ENCODE results near the gene DENND5B. TPM values are rescaled to one million over a fixed set of nuclear protein-coding genes. Genes with fewer than 3 reads are reported as not detected.

The DENND5B gene
- total RNA-seq, 4 donors from 2014 or later = 32.2 to 59.2 (median 57.2) TPM

- Histone ChIP-seq H3K27ac (peak overlapping the region; percentile 96 to 99 (median 98)), H3K4me3 (peak overlapping the region; percentile 68 to 98 (median 95)), H3K36me3 (no peaks in the 10 kb centered on the region), H3K27me3 (no peaks in the 10 kb centered on the region), H3K4me1 (no peaks in the 10 kb centered on the region), H3K9me3 (no peaks in the 10 kb centered on the region)
- peak in 1 of 3 donors; percentile 74 for DNase-seq
- TF ChIP-seq POLR2A (IDR thresholded peaks at IDR 0.05) (no peak), CTCF (IDR thresholded peaks at IDR 0.05) (no peak)
Observed at GRCh38 chr12:31589598-31589903, 1.4 kb downstream of the DENND5B start.

GRCh38 chr12:31588976-31589375, 2.0 kb downstream of the DENND5B start:
- H3K9me3 ChIP-seq = no peaks in the 10 kb centered on the region
- TF ChIP-seq CTCF (IDR thresholded peaks at IDR 0.05) = no peak
- TF ChIP-seq POLR2A (IDR thresholded peaks at IDR 0.05) = no peak
- H3K4me3 ChIP-seq = peak overlapping the region in 3 of 4 donors; percentile 68 to 98 (median 98)
- no peak for DNase-seq
- no peaks in the 10 kb centered on the region for H3K36me3 ChIP-seq
- H3K27me3 ChIP-seq = no peaks in the 10 kb centered on the region
- H3K27ac ChIP-seq = peak overlapping the region in 3 of 4 donors; percentile 96 to 99 (median 99)
- no peaks in the 10 kb centered on the region for H3K4me1 ChIP-seq

- H3K4me3 ChIP-seq = no peak overlapping the region
- H3K27me3 ChIP-seq = no peaks in the 10 kb centered on the region
- no peaks in the 10 kb centered on the region for H3K4me1 ChIP-seq
- no peak for TF ChIP-seq POLR2A (IDR thresholded peaks at IDR 0.05)
- TF ChIP-seq CTCF (IDR thresholded peaks at IDR 0.05) = no peak
- no peaks in the 10 kb centered on the region for H3K36me3 ChIP-seq
- H3K9me3 ChIP-seq = no peaks in the 10 kb centered on the region
- no peak for DNase-seq
- peak overlapping the region in 1 of 4 donors; percentile 55 for H3K27ac ChIP-seq
Observed at GRCh38 chr12:31586728-31587127, 4.2 kb downstream of the DENND5B start.

GRCh38 chr12:31585895-31586294, 5.0 kb downstream of the DENND5B start:
- no peak overlapping the region for H3K27ac ChIP-seq
- DNase-seq = no peak
- no peak overlapping the region for H3K4me3 ChIP-seq
- no peak for TF ChIP-seq CTCF (IDR thresholded peaks at IDR 0.05)
- no peak for TF ChIP-seq POLR2A (IDR thresholded peaks at IDR 0.05)
- H3K36me3 ChIP-seq = no peaks in the 10 kb centered on the region
- H3K9me3 ChIP-seq = no peaks in the 10 kb centered on the region
- no peaks in the 10 kb centered on the region for H3K4me1 ChIP-seq
- no peaks in the 10 kb centered on the region for H3K27me3 ChIP-seq

GRCh38 chr12:31585271-31585670, 5.7 kb downstream of the DENND5B start:
- Histone ChIP-seq H3K36me3 (no peaks in the 10 kb centered on the region), H3K4me3 (no peak overlapping the region), H3K27ac (no peak overlapping the region), H3K27me3 (no peaks in the 10 kb centered on the region), H3K9me3 (no peaks in the 10 kb centered on the region), H3K4me1 (no peaks in the 10 kb centered on the region)
- no peak for DNase-seq
- TF ChIP-seq CTCF (IDR thresholded peaks at IDR 0.05) (no peak), POLR2A (IDR thresholded peaks at IDR 0.05) (no peak)

- H3K9me3 ChIP-seq = no peaks in the 10 kb centered on the region
- no peaks in the 10 kb centered on the region for H3K36me3 ChIP-seq
- H3K4me1 ChIP-seq = no peaks in the 10 kb centered on the region
- no peak overlapping the region for H3K27ac ChIP-seq
- no peak for DNase-seq
- no peaks in the 10 kb centered on the region for H3K27me3 ChIP-seq
- TF ChIP-seq POLR2A (IDR thresholded peaks at IDR 0.05) = no peak
- TF ChIP-seq CTCF (IDR thresholded peaks at IDR 0.05) = no peak
- H3K4me3 ChIP-seq = no peak overlapping the region
Observed at GRCh38 chr12:31584782-31585181, 6.2 kb downstream of the DENND5B start.

Measured in Peyer's patch (tissue), 4 donors.